GM11168 (cell line): ENCODE measurements around the gene KCNQ1OT1.

Experiments used
- in situ Hi-C: fragments of 300-500 bp; cut with MboI; formaldehyde crosslinking; loops from one replicate; pipeline ENCODE4 v1.12.0; 2022; ENCODE audit warnings: low sequenced_read_pairs; ENCODE audit not compliant: unreplicated experiment

Gene KCNQ1OT1

GRCh38 chr11:2737866-2738265 lies 38.1 kb upstream of the KCNQ1OT1 start:
- in situ Hi-C loops: no loop called here

- in situ Hi-C loops: no loop called here
Measured at GRCh38 chr11:2737226-2737590, 37.4 kb upstream of the KCNQ1OT1 start.

- in situ Hi-C loops: no loop called here
Measured at GRCh38 chr11:2736577-2737225, 36.9 kb upstream of the KCNQ1OT1 start.

GRCh38 chr11:2735053-2735589 lies 35.3 kb upstream of the KCNQ1OT1 start:
- in situ Hi-C loops: no loop called here

- in situ Hi-C loops: no loop called here
Measured at GRCh38 chr11:2734181-2735052, 34.6 kb upstream of the KCNQ1OT1 start.

- in situ Hi-C loops: no loop called here
Measured at GRCh38 chr11:2732940-2733628, 33.3 kb upstream of the KCNQ1OT1 start.

- in situ Hi-C loops: no loop called here
Measured at GRCh38 chr11:2732261-2732939, 32.6 kb upstream of the KCNQ1OT1 start.

GRCh38 chr11:2731130-2732125 lies 31.6 kb upstream of the KCNQ1OT1 start:
- in situ Hi-C loops: no loop called here

GRCh38 chr11:2730272-2731129 lies 30.7 kb upstream of the KCNQ1OT1 start:
- in situ Hi-C loops: no loop called here

GRCh38 chr11:2729841-2730240 lies 30.0 kb upstream of the KCNQ1OT1 start:
- in situ Hi-C loops: no loop called here

GRCh38 chr11:2728663-2729332 lies 29.0 kb upstream of the KCNQ1OT1 start:
- in situ Hi-C loops: no loop called here

- in situ Hi-C loops: no loop called here
Measured at GRCh38 chr11:2728128-2728662, 28.4 kb upstream of the KCNQ1OT1 start.

GRCh38 chr11:2726964-2727363 lies 27.2 kb upstream of the KCNQ1OT1 start:
- in situ Hi-C loops: no loop called here

GRCh38 chr11:2725368-2726300 lies 25.8 kb upstream of the KCNQ1OT1 start:
- in situ Hi-C loops: no loop called here

GRCh38 chr11:2724653-2725367 lies 25.0 kb upstream of the KCNQ1OT1 start:
- in situ Hi-C loops: no loop called here

GRCh38 chr11:2724104-2724503 lies 24.3 kb upstream of the KCNQ1OT1 start:
- in situ Hi-C loops: no loop called here
